Caco-2 (cell line): ENCODE measurements around the gene TRABD2A. TPM values are rescaled to one million over a fixed set of nuclear protein-coding genes. Genes with fewer than 3 reads are reported as not detected.

Experiments used
- BruUV-seq: library from RNA; stranded (reverse); fragments of 400-500 nt; replicated peaks from 2 replicates; lab custom pipeline; 2021; lab: Mats Ljungman, UMichigan
- CTCF ChIA-PET: fragments of 300-600 bp; sonication (Branson Sonifier 250); formaldehyde crosslinking; loops from one replicate; lab custom pipeline; 2022; ENCODE audit warnings: antibody characterized with exemption; lab: Charles Lee
- POLR2A ChIA-PET: fragments of 300-600 bp; sonication (Branson Sonifier 250); formaldehyde crosslinking; loops from one replicate; lab custom pipeline; 2022; ENCODE audit warnings: antibody characterized with exemption; lab: Charles Lee
- DNase-seq, 2 experiments: peaks; one replicate each; pipeline versions ENCODE4 v3.0.0 to v3.0.0-alpha.2; 2020 to 2022
- H3K27me3 ChIP-seq: replicated peaks from 2 replicates; pipeline ENCODE4 v1.6.0; 2011; ENCODE audit warnings: low read length; ENCODE audit not compliant: control insufficient read depth, insufficient read depth
- H3K36me3 ChIP-seq: 2 replicates; pipeline ENCODE4 v1.5.1; 2011; ENCODE audit warnings: low read length; ENCODE audit not compliant: control insufficient read depth, insufficient read depth
- H3K4me1 ChIP-seq: fragments of 250-450 bp; sonication (Bioruptor Pico); 2 replicates; pipeline ENCODE4 v1.5.1; 2020; ENCODE audit warnings: mild to moderate bottlenecking
- H3K4me3 ChIP-seq: 2 replicates; pipeline ENCODE4 v1.5.1; 2011; ENCODE audit warnings: low read depth, mild to moderate bottlenecking, control low read depth, low read length
- H3K9me3 ChIP-seq: fragments of 250-450 bp; sonication (Bioruptor Pico); 2 replicates; pipeline ENCODE4 v1.5.1; 2020; ENCODE audit warnings: mild to moderate bottlenecking, moderate library complexity
- H3K27ac Mint-ChIP-seq: one replicate; pipeline ENCODE4 v1.8.0; 2022; ENCODE audit warnings: mixed read lengths; ENCODE audit not compliant: unreplicated experiment
- H3K27me3 Mint-ChIP-seq: one replicate; pipeline ENCODE4 v1.8.0; 2022; ENCODE audit warnings: mixed read lengths; ENCODE audit not compliant: insufficient read depth, unreplicated experiment
- H3K36me3 Mint-ChIP-seq: one replicate; pipeline ENCODE4 v1.8.0; 2022; ENCODE audit warnings: mild to moderate bottlenecking, mixed read lengths; ENCODE audit not compliant: insufficient read depth, unreplicated experiment
- H3K4me1 Mint-ChIP-seq: one replicate; pipeline ENCODE4 v1.8.0; 2022; ENCODE audit warnings: low read depth, mixed read lengths; ENCODE audit not compliant: unreplicated experiment
- H3K4me3 Mint-ChIP-seq: one replicate; pipeline ENCODE4 v1.8.0; 2022; ENCODE audit warnings: mild to moderate bottlenecking, moderate library complexity, mixed read lengths; ENCODE audit not compliant: unreplicated experiment
- H3K9me3 Mint-ChIP-seq: one replicate; pipeline ENCODE4 v1.8.0; 2022; ENCODE audit warnings: mixed read lengths; ENCODE audit not compliant: unreplicated experiment
- CTCF ChIP-seq, 2 experiments: fragments of 200-600 bp in 1 of 2; IDR thresholded peaks; 1 replicate in 1 of 2; 2 replicates in 1 of 2; pipeline versions ENCODE4 v1.5.1 to v1.8.0; 2011 to 2022; ENCODE audit warnings: antibody characterized with exemption in 1 of 2, control low read depth in 1 of 2, inconsistent platforms in 1 of 2, low read depth in 1 of 2, low read length in 1 of 2, mild to moderate bottlenecking in 1 of 2, moderate library complexity in 1 of 2; ENCODE audit not compliant: insufficient read depth in 1 of 2, severe bottlenecking in 1 of 2, unreplicated experiment in 1 of 2
- intact Hi-C: fragments of 100-400 bp; cut with micrococcal nuclease; formaldehyde crosslinking; loops from one replicate; pipeline ENCODE4 v1.10.0; 2022; ENCODE audit not compliant: unreplicated experiment
- total RNA-seq: library from RNA; stranded (reverse); gene quantifications from 2 replicates; pipeline ENCODE4 v1.2.3, GENCODE V29; 2022

Gene TRABD2A
- total RNA-seq, 1 experiment from 2014 or later, result 1.4 TPM

- H3K27ac Mint-ChIP-seq, result no peak overlapping the region
- Histone ChIP-seq H3K9me3 (no peaks in the 10 kb centered on the region; the same call in 1 of the 2 replicates), H3K4me3 (no peak overlapping the region), H3K4me1 (no peaks in the 10 kb centered on the region), H3K36me3 (no peaks in the 10 kb centered on the region), H3K27me3 (no peaks in the 10 kb centered on the region; the same call in 1 of the 2 replicates)
- peaks cover 14% of the 10 kb centered on the region for H3K27me3 Mint-ChIP-seq
- ChIA-PET CTCF (no interaction called here), POLR2A (no interaction called here)
- no peaks in the 10 kb centered on the region for H3K36me3 Mint-ChIP-seq
- intact Hi-C loops, result no loop called here
- peaks cover 15% of the 10 kb centered on the region for H3K9me3 Mint-ChIP-seq
- H3K4me3 Mint-ChIP-seq, result no peak overlapping the region
- TF ChIP-seq CTCF (IDR thresholded peaks at IDR 0.05; ENCODE audit: insufficient read depth in 1 of 2, low read depth in 1 of 2, low read length in 1 of 2, severe bottlenecking in 1 of 2, unreplicated experiment in 1 of 2), result no peak
- H3K4me1 Mint-ChIP-seq, result no peaks in the 10 kb centered on the region
- BruUV-seq, result no TSS peak
- DNase-seq, result no peak
Measured at GRCh38 chr2:84851876-84852275, 29.0 kb downstream of the TRABD2A start.

- CTCF ChIA-PET, result no interaction called here
- H3K4me1 Mint-ChIP-seq, result no peaks in the 10 kb centered on the region
- H3K36me3 Mint-ChIP-seq, result no peaks in the 10 kb centered on the region
- Histone ChIP-seq H3K36me3 (no peaks in the 10 kb centered on the region), H3K27me3 (no peaks in the 10 kb centered on the region; the same call in 1 of the 2 replicates), H3K9me3 (no peaks in the 10 kb centered on the region; the same call in 1 of the 2 replicates), H3K4me1 (no peaks in the 10 kb centered on the region), H3K4me3 (no peak overlapping the region)
- no peak for TF ChIP-seq CTCF (IDR thresholded peaks at IDR 0.05; ENCODE audit: insufficient read depth in 1 of 2, low read depth in 1 of 2, low read length in 1 of 2, severe bottlenecking in 1 of 2, unreplicated experiment in 1 of 2)
- no peak overlapping the region for H3K4me3 Mint-ChIP-seq
- no TSS peak for BruUV-seq
- intact Hi-C loops, result no loop called here
- H3K27ac Mint-ChIP-seq, result no peak overlapping the region
- H3K27me3 Mint-ChIP-seq, result peaks cover 12% of the 10 kb centered on the region
- no peak for DNase-seq
- POLR2A ChIA-PET, result no interaction called here
- H3K9me3 Mint-ChIP-seq, result peaks cover 15% of the 10 kb centered on the region
Measured at GRCh38 chr2:84850471-84850870, 30.4 kb downstream of the TRABD2A start.

DNA sequence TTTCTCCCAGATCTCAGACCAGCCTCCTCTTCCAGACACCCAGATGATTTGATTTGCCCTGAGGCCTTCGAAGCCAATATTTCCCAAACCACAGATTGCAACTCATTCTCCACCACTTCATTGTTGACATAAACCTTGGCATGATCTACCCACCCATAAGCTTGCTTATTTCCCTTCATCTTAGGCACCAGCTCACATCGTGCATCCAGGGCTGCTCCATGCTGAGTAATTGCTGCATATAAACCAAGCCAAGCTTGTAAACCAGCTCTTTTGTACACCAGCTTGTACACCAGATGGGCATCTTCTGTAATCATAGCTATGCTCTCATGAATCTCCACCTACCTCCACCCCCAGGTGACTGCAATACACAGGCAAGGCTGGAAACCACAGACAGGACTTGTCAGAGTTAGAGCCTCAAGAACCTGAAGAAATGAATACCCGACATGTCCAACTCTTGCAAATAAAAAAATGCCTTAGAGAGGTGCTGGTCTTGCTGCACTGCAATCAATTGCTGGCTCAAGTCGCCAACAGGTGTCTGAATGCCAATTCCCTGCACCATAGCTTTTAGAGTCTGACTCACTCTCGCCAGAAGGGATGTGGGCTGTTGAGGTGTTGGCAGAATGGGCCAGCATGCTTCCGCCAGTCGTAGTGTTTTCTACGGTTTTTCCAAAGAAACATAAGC, 31.5 kb downstream of the TRABD2A start:
- Mint-ChIP-seq H3K36me3 (no peaks in the 10 kb centered on the region), H3K4me3 (no peak overlapping the region), H3K27me3 (peaks cover 12% of the 10 kb centered on the region), H3K27ac (no peak overlapping the region), H3K9me3 (peaks cover 15% of the 10 kb centered on the region), H3K4me1 (no peaks in the 10 kb centered on the region)
- ChIA-PET POLR2A (no interaction called here), CTCF (no interaction called here)
- no peaks in the 10 kb centered on the region for H3K4me1 ChIP-seq
- no peak overlapping the region for H3K4me3 ChIP-seq
- TF ChIP-seq CTCF (IDR thresholded peaks at IDR 0.05; ENCODE audit: insufficient read depth in 1 of 2, low read depth in 1 of 2, low read length in 1 of 2, severe bottlenecking in 1 of 2, unreplicated experiment in 1 of 2), result no peak
- DNase-seq, result no peak
- H3K9me3 ChIP-seq, result no peaks in the 10 kb centered on the region; the same call in 1 of the 2 replicates
- no peaks in the 10 kb centered on the region; the same call in 1 of the 2 replicates for H3K27me3 ChIP-seq
- intact Hi-C loops, result no loop called here
- no peaks in the 10 kb centered on the region for H3K36me3 ChIP-seq
- no TSS peak for BruUV-seq
